NCI-H187 treated with DMSO at 0.1 percent for 48 hours (cell line): ENCODE results near the gene NCKIPSD.

ENCODE experiments used
- DNase-seq: peaks from one replicate; lab custom pipeline; 2025; lab: John Stamatoyannopoulos, UW

Gene NCKIPSD

GRCh38 chr3:48696601-48697000, 10.9 kb upstream of the NCKIPSD start:
- DNase-seq = no peak

DNA sequence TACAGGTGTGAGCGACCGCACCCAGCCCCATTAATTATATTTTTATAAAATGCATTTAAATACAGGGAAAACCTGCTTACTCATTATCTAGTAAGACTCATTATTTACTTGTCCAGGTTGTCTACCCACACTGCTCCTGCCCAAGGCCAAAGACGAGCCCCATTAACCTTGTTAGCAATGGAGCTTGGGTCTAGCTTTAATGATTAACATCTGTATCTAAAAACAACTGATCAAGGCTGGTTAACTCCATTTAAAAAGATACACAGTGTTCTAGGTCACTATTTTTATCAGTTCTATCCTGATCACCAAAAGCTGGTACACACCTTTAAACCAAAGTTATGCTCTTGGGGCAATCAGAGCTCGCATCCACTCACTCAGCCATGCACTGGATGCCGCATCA, 10.4 kb upstream of the NCKIPSD start:
- DNase-seq = no peak

GRCh38 chr3:48695393-48695753, 9.7 kb upstream of the NCKIPSD start:
- no peak for DNase-seq

DNA sequence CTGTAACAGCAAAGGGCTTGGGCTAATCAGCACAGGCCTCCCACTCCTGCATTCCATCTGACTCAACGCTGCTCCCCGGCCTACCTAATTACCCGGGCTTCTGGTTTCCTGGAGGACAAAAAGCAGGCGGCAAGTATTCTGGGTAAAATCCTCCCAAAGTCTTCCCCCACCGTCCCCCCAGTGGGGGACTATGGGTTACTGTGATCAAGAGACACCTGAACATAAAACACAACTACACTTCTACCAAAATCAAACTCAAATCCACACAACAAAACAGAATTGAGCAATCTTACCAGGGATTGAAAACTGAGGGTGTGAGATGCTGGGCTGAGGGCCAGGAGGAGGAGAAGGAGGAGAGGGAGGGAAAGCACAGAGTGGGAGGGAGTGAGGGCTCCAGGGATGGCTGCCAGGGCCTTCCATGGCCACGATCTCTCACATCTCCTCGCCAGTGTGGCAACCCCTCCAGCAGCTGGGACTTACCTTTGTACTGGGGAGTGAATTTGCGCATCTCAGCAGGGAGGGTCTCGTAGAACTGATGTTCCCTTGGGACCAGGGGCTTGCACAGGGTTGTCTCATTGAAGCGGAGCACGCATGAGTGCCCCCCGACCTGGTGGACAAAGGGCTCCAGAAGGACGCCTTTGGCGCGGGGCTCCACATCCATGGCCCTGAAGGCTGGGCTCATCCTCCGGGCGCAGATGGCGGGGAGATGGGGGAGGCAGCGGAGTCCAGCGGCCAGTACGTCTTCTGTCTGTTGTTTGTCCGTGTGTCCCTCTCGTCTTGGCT, 9.1 kb upstream of the NCKIPSD start:
- no peak for DNase-seq

DNA sequence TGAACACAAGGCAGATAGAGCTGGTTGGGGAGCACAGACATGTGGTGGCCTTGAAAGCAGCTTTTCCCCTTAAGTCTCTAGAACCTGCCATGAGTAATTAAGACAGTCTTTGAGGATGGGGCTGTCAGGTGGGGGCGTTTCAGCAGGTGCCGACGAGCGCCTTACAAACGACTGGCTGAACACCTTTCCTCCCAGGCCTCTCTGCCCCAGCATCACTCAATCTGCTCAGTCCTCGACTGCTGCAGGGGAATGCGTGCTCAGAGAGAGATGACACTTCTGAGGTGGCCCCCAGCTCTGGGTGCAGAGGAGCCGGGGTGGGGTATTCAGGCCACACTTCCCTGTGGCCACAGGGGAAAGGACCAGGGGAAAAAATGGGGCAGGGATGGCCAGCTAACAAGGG, 8.1 kb upstream of the NCKIPSD start:
- DNase-seq = no peak

GRCh38 chr3:48692551-48692950, 6.8 kb upstream of the NCKIPSD start:
- DNase-seq = no peak

DNA sequence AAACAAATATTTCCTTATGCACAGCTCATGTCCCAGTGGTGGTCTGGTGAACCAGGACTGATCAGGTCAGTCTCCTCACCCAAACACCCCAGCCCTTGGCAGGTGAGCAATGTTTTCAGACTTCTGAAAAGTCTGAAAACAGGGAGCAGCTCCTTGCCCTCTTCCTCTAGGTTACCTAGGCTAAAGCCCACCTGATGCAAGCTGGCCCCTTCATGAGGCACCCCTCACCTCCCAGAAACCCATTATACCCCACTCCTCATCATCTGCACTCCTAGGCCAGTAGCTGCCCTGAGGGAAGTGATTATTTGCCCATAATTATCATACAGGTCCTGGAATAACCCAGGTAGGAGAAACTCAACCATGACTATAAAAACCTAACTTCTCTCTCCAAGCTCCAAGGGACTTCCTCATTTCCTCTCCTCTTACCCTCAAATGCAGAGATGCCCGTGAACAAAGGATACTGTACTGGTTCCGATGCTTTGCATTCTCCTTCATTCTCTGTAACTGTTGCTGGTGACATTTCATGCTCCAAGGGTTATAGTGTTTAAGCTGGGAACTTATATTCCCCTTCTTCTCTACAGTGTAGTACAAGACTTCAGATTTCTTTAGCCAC, 5.2 kb upstream of the NCKIPSD start:
- DNase-seq = no peak

GRCh38 chr3:48689384-48689783, 3.7 kb upstream of the NCKIPSD start:
- no peak for DNase-seq

- DNase-seq = no peak
These were observed 3.0 kb upstream of the NCKIPSD start for GRCh38 chr3:48688737-48689075.

DNA sequence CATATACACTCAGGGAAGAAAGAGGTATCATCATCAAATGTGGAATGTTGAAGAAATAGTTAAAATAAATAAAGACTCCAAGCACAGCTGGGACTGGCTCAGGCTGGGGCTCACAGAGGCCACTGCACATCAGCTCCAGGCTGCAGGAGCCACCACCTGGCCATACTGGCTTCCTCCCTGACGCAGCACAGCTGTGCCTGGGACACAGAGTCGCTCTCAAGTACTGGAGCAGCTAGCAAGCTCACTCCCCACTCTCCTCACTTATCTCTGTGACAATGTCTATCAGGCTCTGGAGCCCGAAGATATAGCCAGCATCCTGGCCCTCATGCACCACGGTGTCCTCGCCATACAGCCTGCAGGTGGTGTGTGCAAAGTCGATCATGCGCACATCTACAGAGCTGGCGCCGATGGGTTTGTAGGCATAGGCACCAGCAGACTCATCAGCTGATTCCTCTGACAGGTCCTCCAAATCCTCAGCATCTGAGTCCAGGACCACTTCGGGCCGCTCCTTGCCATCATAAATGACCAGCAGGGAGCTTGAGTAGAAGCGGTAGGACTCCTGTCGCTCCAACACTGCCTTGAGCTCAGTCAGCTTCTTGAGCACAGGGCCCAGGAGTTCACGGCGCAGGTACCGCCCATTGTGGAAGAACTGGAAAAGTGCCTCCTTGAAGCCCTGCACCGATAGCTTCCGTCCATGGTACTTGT, 2.5 kb upstream of the NCKIPSD start:
- DNase-seq = no peak

DNA sequence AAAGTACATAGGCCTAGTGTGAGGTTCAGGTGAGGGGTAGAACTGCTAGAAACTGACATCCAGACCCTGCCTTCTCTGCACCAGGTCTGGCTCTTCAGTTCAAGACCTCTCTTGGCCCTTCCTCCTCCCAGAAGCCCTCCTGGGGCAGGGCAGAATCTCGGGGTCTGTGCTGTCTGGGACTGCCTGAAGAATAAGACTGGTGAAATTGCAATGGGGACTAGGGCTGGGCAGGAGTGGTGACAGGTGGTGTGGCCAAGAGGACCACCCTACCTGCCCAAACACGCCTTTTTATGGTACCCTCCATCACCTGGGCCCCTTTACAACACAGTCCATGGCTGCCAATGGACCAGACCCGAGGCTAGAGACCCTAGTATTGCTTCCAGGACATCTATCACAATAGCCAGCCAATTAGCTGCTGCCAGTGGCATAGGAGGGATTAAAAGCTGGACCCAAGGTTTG, 1.5 kb upstream of the NCKIPSD start:
- no peak for DNase-seq

DNA sequence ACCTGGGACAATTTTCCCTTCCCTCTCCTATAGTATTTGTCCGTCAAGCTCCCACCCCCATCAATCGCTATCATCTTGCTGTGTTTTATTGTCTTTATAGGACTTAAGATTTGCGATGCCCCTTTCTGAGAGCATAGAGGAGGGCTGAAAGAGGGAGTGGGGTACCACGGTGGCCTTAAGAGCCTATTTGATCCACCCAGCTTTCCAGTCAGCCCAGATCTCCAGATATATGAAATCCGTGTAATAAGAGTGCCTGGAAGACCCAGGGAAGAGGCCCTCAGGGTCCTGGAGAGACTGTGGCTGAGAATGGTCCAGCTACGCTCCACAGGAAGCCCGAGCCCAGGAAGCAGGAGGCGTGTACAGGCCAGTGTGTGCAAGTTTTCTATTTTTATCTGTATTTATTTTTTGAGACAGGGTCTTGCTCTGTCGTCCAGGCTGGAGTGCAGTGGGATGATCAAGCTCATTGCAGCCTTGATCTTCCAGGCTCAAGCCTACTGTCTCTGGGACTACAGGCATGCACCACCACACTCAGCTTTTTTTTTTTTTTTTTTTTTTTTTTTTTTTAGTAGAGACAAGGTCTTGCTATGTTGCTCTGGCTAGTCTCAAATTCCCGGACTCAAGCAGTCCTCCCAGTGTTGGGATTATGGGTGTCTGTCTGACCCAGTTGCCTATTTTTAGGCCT, 964 bp upstream of the NCKIPSD start:
- DNase-seq = no peak

DNA sequence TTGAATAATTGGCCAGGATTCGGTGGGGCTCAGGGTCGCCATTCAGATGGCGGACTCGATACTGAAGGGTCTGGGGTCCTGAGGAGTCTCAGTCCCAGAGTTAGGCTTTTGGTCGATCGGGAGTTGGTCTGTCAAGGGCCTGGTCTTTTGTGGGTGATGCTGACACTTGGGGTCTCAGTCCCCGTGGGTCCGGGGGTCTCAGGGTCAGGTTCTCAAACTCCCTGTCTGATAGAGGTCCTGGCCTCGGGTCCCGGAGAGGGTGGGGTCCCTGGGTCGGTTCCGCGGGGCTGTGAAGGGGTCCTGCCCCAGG, 467 bp downstream of the NCKIPSD start:
- DNase-seq = no peak

- no peak for DNase-seq
These were observed 1.1 kb downstream of the NCKIPSD start for GRCh38 chr3:48684480-48685143.

DNA sequence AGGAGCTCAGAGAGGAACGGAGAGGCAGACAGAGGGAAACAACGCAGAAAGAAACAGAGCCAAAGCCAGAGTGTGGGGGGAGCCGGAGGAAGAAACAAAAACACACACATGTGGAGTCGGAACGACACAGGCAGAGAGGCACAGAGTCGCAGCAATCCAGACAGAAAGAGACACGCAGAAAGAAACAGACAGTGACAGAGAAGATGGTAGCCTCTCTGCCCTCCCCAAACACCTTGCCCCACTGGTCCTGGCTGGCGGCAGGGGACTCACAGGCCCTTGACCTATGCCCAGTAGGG, 1.7 kb downstream of the NCKIPSD start:
- DNase-seq = no peak

DNA sequence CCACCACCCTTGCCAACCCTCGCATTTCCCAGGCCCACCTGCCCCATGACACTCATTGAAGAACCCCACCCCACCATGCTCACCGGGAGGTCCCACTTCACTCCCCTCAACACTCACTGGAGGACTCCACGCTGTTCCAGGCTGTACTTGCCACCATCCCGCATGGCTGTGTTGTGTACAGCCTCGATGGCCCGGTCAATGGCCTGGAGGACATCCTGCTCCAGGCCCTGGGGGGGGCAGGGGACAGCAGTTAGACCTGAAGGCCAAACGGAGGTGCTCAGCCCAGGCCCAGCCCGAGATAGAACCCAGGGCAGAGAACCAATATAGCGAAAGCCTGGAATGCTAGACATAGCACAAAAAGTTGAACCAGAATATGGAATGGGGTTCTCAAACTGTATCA, 2.9 kb downstream of the NCKIPSD start:
- DNase-seq = no peak

GRCh38 chr3:48681974-48682610, 3.6 kb downstream of the NCKIPSD start:
- no peak for DNase-seq

GRCh38 chr3:48681541-48681880, 4.2 kb downstream of the NCKIPSD start:
- DNase-seq = no peak

DNA sequence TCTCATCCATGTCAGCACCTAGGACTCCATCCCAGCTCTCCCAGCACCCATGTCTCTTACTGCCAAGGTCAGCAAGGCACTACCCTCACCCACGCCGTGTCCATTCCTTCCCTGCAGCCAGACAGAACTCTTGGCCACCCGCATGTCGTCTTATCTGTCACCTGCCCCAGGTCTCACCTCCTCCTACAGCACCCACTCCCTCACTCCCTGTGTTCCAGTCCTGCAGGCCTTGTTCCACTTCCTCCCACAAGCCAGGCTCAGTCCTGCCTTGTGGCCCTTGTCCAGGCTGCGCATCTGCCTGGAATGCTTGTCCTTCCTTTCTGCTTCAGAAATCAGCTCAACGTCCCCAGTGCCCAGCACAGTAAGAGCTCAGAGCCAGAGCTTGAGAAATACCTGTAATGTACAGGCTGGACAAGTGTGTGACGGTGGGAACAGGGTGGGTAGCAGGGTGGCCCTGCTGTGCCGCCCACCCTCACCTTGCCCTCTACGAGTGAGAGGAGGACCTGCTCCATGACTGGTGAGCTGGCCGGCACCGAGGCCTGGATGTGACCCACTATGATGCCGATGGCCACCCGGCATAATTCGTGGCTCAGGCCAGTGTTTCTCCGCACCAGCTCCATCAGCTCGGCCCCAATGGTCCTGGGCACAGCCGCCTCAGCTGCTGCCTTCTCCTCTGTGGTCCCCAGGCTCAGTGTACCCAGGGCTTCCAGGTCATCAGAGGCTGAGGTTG, 4.7 kb downstream of the NCKIPSD start:
- DNase-seq = no peak

- DNase-seq = no peak
These were observed 6.0 kb downstream of the NCKIPSD start for GRCh38 chr3:48679411-48680391.
